LNCAP (cell line): Measurements from ENCODE around the gene MS4A15.

Experiments used
- TF ChIP-seq, protein P1 (sequence below): fragments of 450-650 bp; IDR thresholded peaks from 2 replicates; pipeline ENCODE4 v1.5.1; 2017; ENCODE audit warnings: mild to moderate bottlenecking

MS4A15 gene

DNA sequence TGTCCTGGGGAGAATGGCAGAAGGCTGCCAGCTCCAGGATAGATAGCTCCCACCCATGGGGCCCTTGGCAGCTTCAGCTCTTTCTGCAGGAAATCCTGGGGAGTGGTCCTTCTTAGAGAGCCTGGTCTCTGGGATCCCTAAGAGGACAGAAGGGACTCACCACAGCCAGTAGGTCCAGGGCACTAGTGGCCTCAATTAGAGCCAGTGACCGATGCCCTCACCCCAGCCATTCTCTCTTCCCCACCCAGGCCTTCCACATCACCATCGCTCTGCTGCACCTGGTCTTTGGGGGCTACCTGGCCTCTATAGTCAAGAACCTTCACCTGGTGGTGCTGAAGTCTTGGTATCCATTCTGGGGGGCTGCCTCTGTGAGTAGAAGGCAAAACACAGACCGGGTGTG, 34.1 kb downstream of the MS4A15 start:
- TF ChIP-seq, protein P1, sequence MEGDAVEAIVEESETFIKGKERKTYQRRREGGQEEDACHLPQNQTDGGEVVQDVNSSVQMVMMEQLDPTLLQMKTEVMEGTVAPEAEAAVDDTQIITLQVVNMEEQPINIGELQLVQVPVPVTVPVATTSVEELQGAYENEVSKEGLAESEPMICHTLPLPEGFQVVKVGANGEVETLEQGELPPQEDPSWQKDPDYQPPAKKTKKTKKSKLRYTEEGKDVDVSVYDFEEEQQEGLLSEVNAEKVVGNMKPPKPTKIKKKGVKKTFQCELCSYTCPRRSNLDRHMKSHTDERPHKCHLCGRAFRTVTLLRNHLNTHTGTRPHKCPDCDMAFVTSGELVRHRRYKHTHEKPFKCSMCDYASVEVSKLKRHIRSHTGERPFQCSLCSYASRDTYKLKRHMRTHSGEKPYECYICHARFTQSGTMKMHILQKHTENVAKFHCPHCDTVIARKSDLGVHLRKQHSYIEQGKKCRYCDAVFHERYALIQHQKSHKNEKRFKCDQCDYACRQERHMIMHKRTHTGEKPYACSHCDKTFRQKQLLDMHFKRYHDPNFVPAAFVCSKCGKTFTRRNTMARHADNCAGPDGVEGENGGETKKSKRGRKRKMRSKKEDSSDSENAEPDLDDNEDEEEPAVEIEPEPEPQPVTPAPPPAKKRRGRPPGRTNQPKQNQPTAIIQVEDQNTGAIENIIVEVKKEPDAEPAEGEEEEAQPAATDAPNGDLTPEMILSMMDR, result no peak

DNA sequence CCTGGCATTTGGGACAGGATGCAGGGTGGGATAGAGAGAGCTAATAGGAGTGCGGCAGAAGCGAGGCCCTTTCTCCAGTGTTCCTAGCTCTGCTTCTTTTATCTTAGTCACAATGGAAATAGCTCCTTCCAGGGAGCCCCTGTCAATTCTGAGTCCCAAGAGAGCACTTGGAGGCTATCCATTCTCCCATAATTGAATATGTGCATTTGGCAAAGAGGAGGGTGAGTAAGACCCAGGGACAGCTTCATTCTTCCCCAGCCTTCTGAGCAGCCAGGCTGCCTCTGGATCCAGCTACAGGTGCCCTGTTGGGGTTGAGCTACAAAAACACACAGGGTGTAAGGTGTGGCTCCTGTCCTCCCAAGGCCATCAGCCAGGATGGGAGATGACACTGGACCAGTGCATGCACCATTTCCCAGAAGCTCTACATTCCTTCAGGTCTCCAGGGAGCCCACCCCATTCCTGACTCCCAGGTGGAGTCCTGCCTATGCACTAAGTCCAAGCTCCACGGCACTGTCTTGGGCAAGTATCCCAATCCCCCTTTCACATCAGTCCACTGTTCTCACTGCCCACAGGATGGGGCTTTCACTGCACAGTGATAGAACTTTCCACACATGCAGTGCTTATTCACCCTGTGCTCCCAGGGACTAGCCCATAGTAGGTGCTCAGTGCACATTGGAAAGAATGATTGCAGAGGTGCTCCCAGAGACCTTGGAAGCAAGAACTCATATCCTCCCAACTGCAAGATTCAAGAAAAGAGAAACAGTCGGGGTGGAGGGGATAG, 34.7 kb downstream of the MS4A15 start:
- TF ChIP-seq, protein P1, result no peak

DNA sequence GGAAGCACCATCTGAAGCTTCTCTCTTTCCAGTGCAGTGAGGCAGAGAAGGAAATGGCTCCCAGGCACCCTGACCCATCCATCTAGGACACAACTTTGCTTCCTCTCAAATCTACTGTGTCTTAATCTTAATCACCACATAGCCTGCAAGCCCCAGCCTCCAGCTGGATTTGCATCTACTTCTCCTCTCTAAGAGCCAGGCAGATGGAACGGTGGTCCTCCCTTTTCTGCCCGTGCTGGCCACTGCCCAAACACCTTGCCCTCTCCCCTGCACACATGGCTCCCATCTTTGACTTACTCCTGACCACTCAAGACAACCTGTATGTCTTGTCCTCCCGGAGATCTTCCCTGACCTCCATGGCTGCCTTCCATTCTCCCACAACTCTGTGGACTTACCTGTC, 35.9 kb downstream of the MS4A15 start:
- TF ChIP-seq, protein P1, result no peak

DNA sequence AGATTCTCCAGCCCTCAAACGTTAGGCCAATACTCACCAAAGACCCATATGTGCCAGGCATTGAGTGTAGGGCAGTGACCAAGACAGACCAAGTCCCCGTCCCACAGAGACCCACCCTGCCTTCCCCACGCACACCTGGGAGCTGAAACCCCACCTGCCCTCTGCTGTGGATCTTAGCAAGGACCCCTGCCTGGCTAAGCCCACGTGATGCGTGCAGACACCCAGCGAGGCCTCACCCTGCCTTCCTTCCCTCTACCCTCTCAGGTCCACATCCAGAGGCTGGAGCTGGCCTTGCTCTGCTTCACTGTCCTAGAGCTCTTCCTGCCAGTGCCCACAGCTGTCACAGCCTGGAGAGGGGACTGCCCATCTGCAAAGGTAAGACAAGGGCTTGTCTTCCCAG, 38.6 kb downstream of the MS4A15 start:
- TF ChIP-seq, protein P1, result no peak

DNA sequence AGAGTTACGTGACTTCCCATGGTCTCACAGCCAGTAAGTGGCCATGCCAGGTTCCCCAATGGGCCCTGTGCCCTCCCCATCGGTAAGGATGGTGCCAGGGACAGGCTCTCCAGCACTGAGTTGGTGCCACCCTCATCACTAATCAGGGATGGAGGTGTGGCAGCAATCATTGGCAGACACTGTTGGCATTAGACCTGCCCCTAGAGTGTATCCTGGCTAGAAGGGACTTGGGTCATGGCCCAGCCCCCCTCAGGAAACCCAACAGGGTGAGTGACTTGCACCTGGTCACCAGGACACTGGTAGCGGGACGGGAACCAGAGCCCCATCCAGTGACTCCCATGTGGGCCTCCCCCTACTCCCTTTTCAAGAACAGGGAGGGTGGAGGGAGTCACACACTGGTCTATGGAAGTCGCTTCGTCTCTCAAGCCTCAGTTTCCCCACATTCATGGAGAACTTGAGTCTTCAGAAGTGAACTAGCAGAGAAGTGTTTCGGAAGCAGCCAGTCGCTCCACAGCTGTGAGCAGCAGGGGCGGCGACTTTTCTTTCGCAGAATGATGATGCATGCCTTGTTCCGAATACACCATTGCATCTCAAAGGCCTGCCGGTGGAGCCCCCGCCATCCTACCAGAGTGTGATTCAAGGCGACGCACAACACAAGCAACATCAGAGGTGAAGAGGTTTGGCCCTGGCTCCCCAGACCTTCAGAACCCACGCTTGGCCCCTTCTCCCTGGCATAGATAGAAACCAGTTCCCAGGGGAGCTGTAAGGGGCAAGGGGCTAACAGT, 41.4 kb downstream of the MS4A15 start:
- TF ChIP-seq, protein P1, result no peak

DNA sequence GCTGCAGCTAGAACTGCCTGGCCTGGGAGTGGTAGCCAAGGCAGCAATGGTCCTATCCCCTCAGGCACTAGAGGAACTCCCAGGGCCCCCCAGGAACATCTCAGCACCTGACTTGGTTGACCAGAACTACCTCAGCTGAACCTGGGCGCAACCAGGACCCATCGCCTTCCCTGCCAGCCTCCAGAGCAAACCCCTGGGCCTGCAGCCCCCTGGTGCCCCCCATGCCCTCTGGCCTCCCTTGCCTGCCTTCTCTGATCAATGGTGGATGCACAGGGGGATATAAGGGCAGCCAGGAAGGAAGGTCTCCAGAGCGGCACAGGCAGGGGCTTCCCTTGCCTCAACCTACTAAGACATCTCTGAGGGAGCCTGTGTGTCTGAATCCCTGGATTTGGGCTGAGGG, 42.0 kb downstream of the MS4A15 start:
- TF ChIP-seq, protein P1, result no peak

DNA sequence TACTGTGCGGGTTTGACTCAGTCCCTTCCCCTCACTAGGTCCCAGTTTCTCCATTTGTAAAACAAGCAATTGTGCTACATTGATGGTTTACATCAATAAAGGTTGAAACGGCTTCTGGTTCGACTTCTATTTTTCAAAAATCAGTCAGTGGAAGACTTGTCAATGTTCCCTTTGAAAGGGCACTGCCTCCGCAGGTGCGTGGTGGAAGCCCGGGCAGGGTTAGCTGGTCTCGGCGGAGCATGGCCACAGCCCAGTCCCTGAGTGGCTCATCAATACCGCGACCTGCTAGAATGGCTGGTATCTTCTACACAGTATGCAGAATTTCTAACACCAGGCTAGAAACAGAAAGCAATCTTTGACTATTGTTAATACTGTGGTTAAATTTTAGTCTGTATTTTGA, 44.5 kb downstream of the MS4A15 start:
- TF ChIP-seq, protein P1, result no peak
